ENCODE measurements around the gene CDH4. TPM values are rescaled to one million over a fixed set of nuclear protein-coding genes. Genes with fewer than 3 reads are reported as not detected.

Gene CDH4
- total and polyA plus RNA-seq, 12 donors, result 0.04 to 0.25 (median 0.08) TPM; not detected in 5

DNA sequence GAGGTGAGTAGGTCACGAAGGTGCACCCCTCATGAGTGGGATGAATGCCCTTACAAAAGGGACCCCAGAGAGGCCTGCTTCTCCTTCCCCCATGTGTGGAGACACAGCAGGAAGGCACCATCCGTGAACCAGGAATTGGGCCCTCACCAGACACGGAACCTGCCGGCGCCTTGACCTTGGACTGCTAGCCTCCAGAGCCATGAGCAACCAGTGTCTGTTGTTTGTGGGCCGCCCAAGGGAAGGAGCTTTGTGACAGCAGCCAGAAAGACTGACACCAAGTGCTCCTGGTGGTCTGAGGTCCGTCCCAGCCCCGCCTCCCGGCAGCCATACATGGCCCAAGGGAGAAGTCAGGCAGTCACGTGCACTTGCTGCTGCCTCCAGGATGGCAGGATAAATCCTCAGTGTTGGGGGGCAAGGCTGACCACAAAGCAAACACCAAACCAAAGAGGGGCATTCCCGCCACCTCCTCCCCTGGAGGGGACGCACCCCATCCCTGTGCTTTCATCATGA lies 29.3 kb downstream of the CDH4 start:
- no peaks in the 10 kb centered on the region for H3K36me3 ChIP-seq
- H3K9me3 ChIP-seq, result peaks cover 0 to 4% (median 0%) of the 10 kb centered on the region in 11 donors
- TF ChIP-seq, protein P1, sequence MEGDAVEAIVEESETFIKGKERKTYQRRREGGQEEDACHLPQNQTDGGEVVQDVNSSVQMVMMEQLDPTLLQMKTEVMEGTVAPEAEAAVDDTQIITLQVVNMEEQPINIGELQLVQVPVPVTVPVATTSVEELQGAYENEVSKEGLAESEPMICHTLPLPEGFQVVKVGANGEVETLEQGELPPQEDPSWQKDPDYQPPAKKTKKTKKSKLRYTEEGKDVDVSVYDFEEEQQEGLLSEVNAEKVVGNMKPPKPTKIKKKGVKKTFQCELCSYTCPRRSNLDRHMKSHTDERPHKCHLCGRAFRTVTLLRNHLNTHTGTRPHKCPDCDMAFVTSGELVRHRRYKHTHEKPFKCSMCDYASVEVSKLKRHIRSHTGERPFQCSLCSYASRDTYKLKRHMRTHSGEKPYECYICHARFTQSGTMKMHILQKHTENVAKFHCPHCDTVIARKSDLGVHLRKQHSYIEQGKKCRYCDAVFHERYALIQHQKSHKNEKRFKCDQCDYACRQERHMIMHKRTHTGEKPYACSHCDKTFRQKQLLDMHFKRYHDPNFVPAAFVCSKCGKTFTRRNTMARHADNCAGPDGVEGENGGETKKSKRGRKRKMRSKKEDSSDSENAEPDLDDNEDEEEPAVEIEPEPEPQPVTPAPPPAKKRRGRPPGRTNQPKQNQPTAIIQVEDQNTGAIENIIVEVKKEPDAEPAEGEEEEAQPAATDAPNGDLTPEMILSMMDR (IDR thresholded peaks at IDR 0.05), result no peak
- H3K4me1 ChIP-seq, result no peaks in the 10 kb centered on the region
- 81 to 87% methylated on average over 12 of the region's 12 CpGs for WGBS, 2 donors
- intact Hi-C loops (cut with DNase I), result no loop called here
- no peak for DNase-seq
- no peak for ATAC-seq
- H3K4me3 ChIP-seq, result no peak overlapping the region
- H3K27ac ChIP-seq, result no peak overlapping the region
- peaks cover 0 to 42% (median 35%) of the 10 kb centered on the region in 7 donors for H3K27me3 ChIP-seq

DNA sequence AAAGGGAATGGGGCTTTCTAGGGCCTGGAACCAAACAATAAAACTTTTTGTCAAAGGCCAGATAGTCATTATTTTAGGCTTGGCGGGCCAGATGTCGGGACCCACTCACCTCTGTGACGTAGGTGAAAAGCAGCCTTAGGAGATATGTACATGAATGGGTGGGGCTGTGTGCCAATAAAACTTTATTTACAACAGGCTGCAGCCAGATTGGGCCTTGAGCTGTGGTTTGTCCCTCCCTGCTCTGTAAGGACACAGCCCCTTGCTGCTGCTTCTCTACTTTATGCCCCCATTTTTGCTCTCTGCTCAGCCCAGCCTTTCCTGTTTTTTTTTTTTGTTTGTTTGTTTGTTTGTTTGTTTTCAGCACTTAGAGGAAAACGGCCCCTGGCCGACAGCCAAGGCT lies 32.7 kb downstream of the CDH4 start:
- no peak overlapping the region for H3K27ac ChIP-seq
- 68 to 84% methylated on average over 5 of the region's 5 CpGs for WGBS, 2 donors
- no peaks in the 10 kb centered on the region for H3K36me3 ChIP-seq
- no peak overlapping the region for H3K4me3 ChIP-seq
- H3K27me3 ChIP-seq, result peaks cover 0 to 28% (median 11%) of the 10 kb centered on the region in 7 donors
- TF ChIP-seq, protein P1 (IDR thresholded peaks at IDR 0.05), result no peak
- intact Hi-C loops (cut with DNase I), result no loop called here
- peaks cover 0 to 4% (median 0%) of the 10 kb centered on the region in 11 donors for H3K9me3 ChIP-seq
- DNase-seq (no peak), ATAC-seq (no peak)
- H3K4me1 ChIP-seq, result no peaks in the 10 kb centered on the region

DNA sequence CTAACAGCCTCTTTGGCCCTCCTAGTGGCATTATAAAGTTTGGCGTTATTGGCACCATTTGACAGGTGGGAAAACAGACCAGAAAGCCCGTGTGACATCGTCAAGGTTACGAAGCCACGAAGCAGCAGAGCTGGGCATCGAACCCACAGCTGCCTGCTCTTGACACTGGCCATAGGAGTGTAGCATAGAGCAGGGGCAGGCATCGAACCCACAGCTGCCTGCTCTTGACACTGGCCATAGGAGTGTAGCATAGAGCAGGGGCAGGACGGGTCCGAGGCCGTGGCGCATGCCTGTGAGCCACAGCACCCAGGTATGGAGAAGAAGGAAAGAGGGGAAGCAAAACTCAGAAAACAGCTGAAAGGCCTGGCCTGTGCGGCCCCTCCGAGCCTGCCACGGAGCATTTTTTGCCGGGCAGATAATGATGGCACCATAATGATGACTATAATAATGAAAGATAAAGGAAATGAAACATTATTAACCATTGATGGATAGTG lies 33.1 kb downstream of the CDH4 start:
- DNase-seq (no peak), ATAC-seq (no peak)
- intact Hi-C loops (cut with DNase I), result no loop called here
- peaks cover 0 to 25% (median 7%) of the 10 kb centered on the region in 7 donors for H3K27me3 ChIP-seq
- TF ChIP-seq, protein P1 (IDR thresholded peaks at IDR 0.05), result no peak
- no peaks in the 10 kb centered on the region for H3K4me1 ChIP-seq
- H3K9me3 ChIP-seq, result peaks cover 0 to 4% (median 0%) of the 10 kb centered on the region in 11 donors
- 83 to 84% methylated on average over 15 of the region's 15 CpGs for WGBS, 2 donors
- H3K27ac ChIP-seq, result no peak overlapping the region
- no peaks in the 10 kb centered on the region for H3K36me3 ChIP-seq
- no peak overlapping the region for H3K4me3 ChIP-seq

DNA sequence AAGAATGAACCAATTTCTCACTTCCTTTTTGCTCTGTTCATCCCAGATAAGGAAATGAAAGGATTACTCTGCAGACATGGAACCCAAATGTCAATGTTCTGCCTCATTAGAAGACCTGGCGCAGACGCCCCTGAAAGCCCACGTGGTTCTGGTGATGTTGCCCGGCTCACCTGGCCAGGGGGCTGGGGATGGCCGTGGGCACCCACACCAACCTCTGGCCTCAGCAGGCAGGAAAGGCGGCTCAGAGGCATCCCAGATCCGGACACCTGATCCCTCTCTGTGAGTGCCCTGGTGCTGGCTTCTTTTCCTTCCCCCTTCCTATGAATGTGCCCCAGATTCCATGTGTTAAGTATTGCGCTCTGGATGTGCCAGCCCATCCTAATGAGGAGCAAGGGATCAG lies 33.6 kb downstream of the CDH4 start:
- 81 to 86% methylated on average over 8 of the region's 8 CpGs for WGBS, 2 donors
- no peaks in the 10 kb centered on the region for H3K4me1 ChIP-seq
- intact Hi-C loops (cut with DNase I), result no loop called here

More for the DNA sequence above, 33.6 kb downstream of the CDH4 start:
- no peaks in the 10 kb centered on the region for H3K36me3 ChIP-seq
- DNase-seq (no peak), ATAC-seq (no peak)
- H3K27me3 ChIP-seq, result peaks cover 0 to 22% (median 7%) of the 10 kb centered on the region in 7 donors
- H3K9me3 ChIP-seq, result peaks cover 0 to 4% (median 0%) of the 10 kb centered on the region in 11 donors
- TF ChIP-seq, protein P1 (IDR thresholded peaks at IDR 0.05), result no peak
- H3K4me3 ChIP-seq, result no peak overlapping the region
- no peak overlapping the region for H3K27ac ChIP-seq

All from heart right ventricle (tissue), 16 donors.